ENCODE results near the gene OTOG.

GRCh38 chr11:17519061-17519885, 27.8 kb upstream of the OTOG start:
- TF ChIP-seq CTCF (IDR thresholded peaks at IDR 0.05; ENCODE audit: borderline replicate concordance, extremely low read depth, low read length, poor library complexity, severe bottlenecking) (no peak), EZH2 (IDR thresholded peaks at IDR 0.05; ENCODE audit: borderline replicate concordance, low read depth, low read length, severe bottlenecking) (no peak)
